BLaER1 treated with 17β-estradiol and CSF1 and Interleukin-3, amounts not matched to agents 10 nM and 100 nM (cell line): ENCODE results near the gene AP5B1.

Source experiments
- H3K27ac ChIP-seq, 11 experiments: shearing (Covaris generic); formaldehyde crosslinking; 2 replicates each; pipeline ENCODE4 v1.8.1; 2022
- H3K27me3 ChIP-seq, 11 experiments: shearing (Covaris generic); formaldehyde crosslinking; 2 replicates each; pipeline ENCODE4 v1.8.1; 2022
- H3K36me3 ChIP-seq, 11 experiments: shearing (Covaris generic); formaldehyde crosslinking; 2 replicates each; pipeline ENCODE4 v1.8.1; 2022
- H3K4me1 ChIP-seq, 10 experiments: shearing (Covaris generic); formaldehyde crosslinking; 2 replicates each; pipeline ENCODE4 v1.8.1; 2022
- H3K4me2 ChIP-seq, 11 experiments: shearing (Covaris generic); formaldehyde crosslinking; 2 replicates each; pipeline ENCODE4 v1.8.1; 2022
- H3K4me3 ChIP-seq, 10 experiments: shearing (Covaris generic); formaldehyde crosslinking; 2 replicates each; pipeline ENCODE4 v1.8.1; 2022
- H3K9ac ChIP-seq, 11 experiments: shearing (Covaris generic); formaldehyde crosslinking; 2 replicates each; pipeline ENCODE4 v1.8.1; 2022
- H3K9me3 ChIP-seq, 11 experiments: shearing (Covaris generic); formaldehyde crosslinking; replicated peaks in 1 of 11; 2 replicates each; pipeline ENCODE4 v1.8.1; 2022
- H4K20me1 ChIP-seq, 11 experiments: shearing (Covaris generic); formaldehyde crosslinking; 2 replicates each; pipeline ENCODE4 v1.8.1; 2022
- Cebpa-rat ChIP-seq, 11 experiments: shearing (Covaris generic); IDR thresholded peaks; 2 replicates each; pipeline ENCODE4 v1.8.1; 2022

Gene AP5B1

GRCh38 chr11:65794570-65795510 is 14.1 kb upstream of the AP5B1 start:
- Histone ChIP-seq H3K27ac (no peak overlapping the region), H3K4me3 (no peak overlapping the region), H3K36me3 (no peaks in the 10 kb centered on the region), H3K4me1 (peaks cover 18 to 30% (median 24%) of the 10 kb centered on the region in 10 experiments), H3K27me3 (peaks cover 0 to 41% (median 9%) of the 10 kb centered on the region in 11 experiments; a peak in 19 of 22 replicates), H3K9me3 (no peaks in the 10 kb centered on the region), H3K4me2 (no peak overlapping the region), H4K20me1 (peaks cover 0 to 8% (median 0%) of the 10 kb centered on the region in 11 experiments; a peak in 2 of 22 replicates), H3K9ac (no peak overlapping the region; a peak in 1 of 22 replicates)
- no peak for TF ChIP-seq Cebpa-rat (IDR thresholded peaks at IDR 0.05)

GRCh38 chr11:65793625-65794400 is 13.0 kb upstream of the AP5B1 start:
- H3K27me3 ChIP-seq = peaks cover 10 to 52% (median 19%) of the 10 kb centered on the region in 11 experiments
- no peaks in the 10 kb centered on the region for H3K36me3 ChIP-seq
- no peak overlapping the region for H3K9ac ChIP-seq
- peaks cover 0 to 12% (median 0%) of the 10 kb centered on the region in 11 experiments; a peak in 3 of 22 replicates for H4K20me1 ChIP-seq
- no peak for TF ChIP-seq Cebpa-rat (IDR thresholded peaks at IDR 0.05)
- no peak overlapping the region for H3K4me3 ChIP-seq
- H3K4me1 ChIP-seq = peaks cover 18 to 40% (median 34%) of the 10 kb centered on the region in 10 experiments
- no peaks in the 10 kb centered on the region for H3K9me3 ChIP-seq
- no peak overlapping the region for H3K4me2 ChIP-seq
- no peak overlapping the region for H3K27ac ChIP-seq

- no peak overlapping the region for H3K27ac ChIP-seq
These were observed 12.4 kb upstream of the AP5B1 start for GRCh38 chr11:65793144-65793581.

GRCh38 chr11:65792456-65792855 is 11.7 kb upstream of the AP5B1 start:
- Histone ChIP-seq H3K9me3 (no peaks in the 10 kb centered on the region), H3K27ac (no peak overlapping the region), H4K20me1 (peaks cover 0 to 23% (median 10%) of the 10 kb centered on the region in 11 experiments; a peak in 11 of 22 replicates), H3K4me2 (peak overlapping the region in 10 of 11 experiments; percentile 75 to 93 (median 82); a peak in 19 of 22 replicates), H3K4me3 (no peak overlapping the region), H3K36me3 (no peaks in the 10 kb centered on the region), H3K4me1 (peaks cover 28 to 52% (median 47%) of the 10 kb centered on the region in 10 experiments), H3K27me3 (peaks cover 23 to 65% (median 33%) of the 10 kb centered on the region in 11 experiments), H3K9ac (no peak overlapping the region)
- TF ChIP-seq Cebpa-rat (IDR thresholded peaks at IDR 0.05) = no peak

More at GRCh38 chr11:65793144-65793581, 12.4 kb upstream of the AP5B1 start:
- Histone ChIP-seq H3K4me3 (no peak overlapping the region), H3K36me3 (no peaks in the 10 kb centered on the region), H4K20me1 (peaks cover 0 to 18% (median 5%) of the 10 kb centered on the region in 11 experiments; a peak in 6 of 22 replicates), H3K9ac (no peak overlapping the region), H3K9me3 (no peaks in the 10 kb centered on the region), H3K27me3 (peaks cover 16 to 58% (median 26%) of the 10 kb centered on the region in 11 experiments), H3K4me2 (peak overlapping the region in 1 of 11 experiments; percentile 93; a peak in 1 of 22 replicates), H3K4me1 (peaks cover 21 to 46% (median 40%) of the 10 kb centered on the region in 10 experiments)
- no peak for TF ChIP-seq Cebpa-rat (IDR thresholded peaks at IDR 0.05)

GRCh38 chr11:65791719-65792213 is 11.0 kb upstream of the AP5B1 start:
- TF ChIP-seq Cebpa-rat (IDR thresholded peaks at IDR 0.05) = no peak
- Histone ChIP-seq H3K4me1 (peaks cover 31 to 57% (median 51%) of the 10 kb centered on the region in 10 experiments), H4K20me1 (peaks cover 0 to 23% (median 10%) of the 10 kb centered on the region in 11 experiments; a peak in 11 of 22 replicates), H3K27me3 (peaks cover 30 to 72% (median 40%) of the 10 kb centered on the region in 11 experiments), H3K4me2 (peak overlapping the region; percentile 60 to 93 (median 81)), H3K9ac (peak overlapping the region in 3 of 11 experiments; percentile 4 to 38 (median 29); a peak in 2 of 22 replicates), H3K36me3 (no peaks in the 10 kb centered on the region), H3K27ac (no peak overlapping the region), H3K4me3 (no peak overlapping the region; a peak in 1 of 20 replicates), H3K9me3 (no peaks in the 10 kb centered on the region)

- H3K4me2 ChIP-seq = peak overlapping the region; percentile 60 to 93 (median 81)
- peak overlapping the region in 1 of 11 experiments; percentile 4; a peak in 1 of 22 replicates for H3K9ac ChIP-seq
- no peak for TF ChIP-seq Cebpa-rat (IDR thresholded peaks at IDR 0.05)
- H4K20me1 ChIP-seq = peaks cover 0 to 27% (median 15%) of the 10 kb centered on the region in 11 experiments; a peak in 15 of 22 replicates
- H3K27ac ChIP-seq = no peak overlapping the region
- H3K4me1 ChIP-seq = peaks cover 37 to 62% (median 53%) of the 10 kb centered on the region in 10 experiments
- H3K9me3 ChIP-seq = no peaks in the 10 kb centered on the region
- no peaks in the 10 kb centered on the region for H3K36me3 ChIP-seq
- no peak overlapping the region for H3K4me3 ChIP-seq
- peaks cover 36 to 79% (median 47%) of the 10 kb centered on the region in 11 experiments for H3K27me3 ChIP-seq
These were observed 10.3 kb upstream of the AP5B1 start for GRCh38 chr11:65790902-65791650.

GRCh38 chr11:65790104-65790901 is 9.5 kb upstream of the AP5B1 start:
- Histone ChIP-seq H4K20me1 (peaks cover 0 to 32% (median 19%) of the 10 kb centered on the region in 11 experiments; a peak in 15 of 22 replicates), H3K4me1 (peaks cover 37 to 65% (median 57%) of the 10 kb centered on the region in 10 experiments), H3K9me3 (no peaks in the 10 kb centered on the region), H3K9ac (no peak overlapping the region), H3K27me3 (peaks cover 44 to 86% (median 54%) of the 10 kb centered on the region in 11 experiments), H3K4me2 (peak overlapping the region; percentile 60 to 93 (median 81); a peak in 18 of 22 replicates), H3K27ac (no peak overlapping the region), H3K4me3 (no peak overlapping the region), H3K36me3 (no peaks in the 10 kb centered on the region)
- no peak for TF ChIP-seq Cebpa-rat (IDR thresholded peaks at IDR 0.05)
